ENCODE data around the gene GCNT1. TPM values are rescaled to one million over a fixed set of nuclear protein-coding genes. Genes with fewer than 3 reads are reported as not detected.

GCNT1 gene
- total and polyA plus RNA-seq, 2 of the 13 experiments (the other 11 are each of a cell fraction or from before 2014, with no cell fraction given) = 0.55 to 1.7 TPM

DNA sequence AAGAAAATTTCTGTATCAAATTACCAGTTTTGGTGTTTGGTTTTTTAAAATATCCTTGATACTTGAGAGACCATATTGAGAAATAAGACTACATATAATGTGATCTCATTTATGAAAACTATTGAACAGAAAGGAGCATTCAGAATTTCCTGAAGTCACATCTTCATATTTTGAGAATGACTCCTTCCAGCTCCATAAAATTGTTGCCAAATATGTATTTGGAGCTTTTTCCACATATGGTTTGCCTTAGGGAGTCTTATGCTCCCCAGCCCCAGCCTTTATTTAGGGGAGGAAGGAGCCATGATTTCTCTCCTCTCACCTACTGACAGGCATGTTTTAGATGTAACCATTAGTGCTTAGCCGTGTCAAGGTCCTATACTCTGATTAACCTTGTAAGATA, 51.1 kb downstream of the GCNT1 start:
- TF ChIP-seq ZNF782 (CRISPR knock-in tag; IDR thresholded peaks at IDR 0.05; ENCODE audit: borderline replicate concordance) = no peak
- no peak for TF ChIP-seq ZNF619 (CRISPR knock-in tag; IDR thresholded peaks at IDR 0.05)
- TF ChIP-seq, protein P1, sequence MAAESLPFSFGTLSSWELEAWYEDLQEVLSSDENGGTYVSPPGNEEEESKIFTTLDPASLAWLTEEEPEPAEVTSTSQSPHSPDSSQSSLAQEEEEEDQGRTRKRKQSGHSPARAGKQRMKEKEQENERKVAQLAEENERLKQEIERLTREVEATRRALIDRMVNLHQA (CRISPR knock-in tag; IDR thresholded peaks at IDR 0.05) = no peak
- TF ChIP-seq SMYD3 (CRISPR knock-in tag; IDR thresholded peaks at IDR 0.05) = no peak
- TF ChIP-seq HOMEZ (CRISPR knock-in tag; IDR thresholded peaks at IDR 0.05; ENCODE audit: low read depth) = no peak
- no peak for TF ChIP-seq XBP1 (CRISPR knock-in tag; IDR thresholded peaks at IDR 0.05)
- TF ChIP-seq ZFP82 (CRISPR knock-in tag; IDR thresholded peaks at IDR 0.05; ENCODE audit: borderline replicate concordance) = no peak
- TF ChIP-seq ZBTB3 (CRISPR knock-in tag; IDR thresholded peaks at IDR 0.05; ENCODE audit: borderline replicate concordance, low read depth) = no peak
- TF ChIP-seq ZNF713 (CRISPR knock-in tag; IDR thresholded peaks at IDR 0.05) = no peak
- TF ChIP-seq GATAD1 (CRISPR knock-in tag; IDR thresholded peaks at IDR 0.05) = no peak
- TF ChIP-seq SP2 (CRISPR knock-in tag; IDR thresholded peaks at IDR 0.05) = no peak
- no peaks in the 10 kb centered on the region for H3K4me1 ChIP-seq (ENCODE audit: insufficient read depth, low read length)
- peaks cover 0 to 4% of the 10 kb centered on the region in 2 experiments; a peak in 1 of 5 replicates for H3K27me3 ChIP-seq (ENCODE audit: control insufficient read depth in 1 of 2, insufficient read depth in 2 of 2, low read length in 2 of 2)
- FAIRE-seq (no peak), ATAC-seq (no peak), DNase-seq (ENCODE audit: low spot score) (no peak)
- ChIA-PET CTCF (ENCODE audit: low intra/inter-chr PET ratio, low total read pairs) (no interaction called here), POLR2A (no interaction called here)
- no peak overlapping the region for H3K4me2 ChIP-seq (ENCODE audit: low read depth, low read length)
- intact Hi-C loops (cut with micrococcal nuclease; ENCODE audit: unreplicated experiment) (no loop called here), in situ Hi-C loops (cut with HindIII; ENCODE audit: extremely low pct_ligation_motif_present, low pct_unique_long_range_greater_than_20kb) (no loop called here)
- H3K79me2 ChIP-seq (ENCODE audit: insufficient read depth, low read length) = no peaks in the 10 kb centered on the region
- H3K9me3 ChIP-seq (ENCODE audit: low read length) = no peaks in the 10 kb centered on the region
- H3K36me3 ChIP-seq (replicated peaks in 1 of 2; ENCODE audit: control insufficient read depth in 1 of 2, insufficient read depth in 2 of 2, low read length in 2 of 2) = no peaks in the 10 kb centered on the region
- H4K20me1 ChIP-seq (ENCODE audit: insufficient read depth, low read length) = no peaks in the 10 kb centered on the region
- no peak overlapping the region for H3K9ac ChIP-seq (ENCODE audit: insufficient read depth, low read depth, low read length)
- no TSS peak for BruUV-seq (replicated peaks)
- 71% methylated on average over 1 of the region's 1 CpG for WGBS (ENCODE audit: low lambda C conversion rate)
- no peak overlapping the region for H2AFZ ChIP-seq (ENCODE audit: low read length)
- H3K27ac ChIP-seq (ENCODE audit: extremely low read length, insufficient read depth, low read length) = no peak overlapping the region
- no peak overlapping the region for H3K4me3 ChIP-seq (replicated peaks in 1 of 3; ENCODE audit: insufficient read depth in 1 of 3, low read depth in 2 of 3, low read length in 3 of 3)
